GM11168 (cell line): ENCODE results near the gene MSI2.

Source experiments
- in situ Hi-C: fragments of 300-500 bp; cut with MboI; formaldehyde crosslinking; loops from one replicate; pipeline ENCODE4 v1.12.0; 2022; ENCODE audit warnings: low sequenced_read_pairs; ENCODE audit not compliant: unreplicated experiment

The MSI2 gene

DNA sequence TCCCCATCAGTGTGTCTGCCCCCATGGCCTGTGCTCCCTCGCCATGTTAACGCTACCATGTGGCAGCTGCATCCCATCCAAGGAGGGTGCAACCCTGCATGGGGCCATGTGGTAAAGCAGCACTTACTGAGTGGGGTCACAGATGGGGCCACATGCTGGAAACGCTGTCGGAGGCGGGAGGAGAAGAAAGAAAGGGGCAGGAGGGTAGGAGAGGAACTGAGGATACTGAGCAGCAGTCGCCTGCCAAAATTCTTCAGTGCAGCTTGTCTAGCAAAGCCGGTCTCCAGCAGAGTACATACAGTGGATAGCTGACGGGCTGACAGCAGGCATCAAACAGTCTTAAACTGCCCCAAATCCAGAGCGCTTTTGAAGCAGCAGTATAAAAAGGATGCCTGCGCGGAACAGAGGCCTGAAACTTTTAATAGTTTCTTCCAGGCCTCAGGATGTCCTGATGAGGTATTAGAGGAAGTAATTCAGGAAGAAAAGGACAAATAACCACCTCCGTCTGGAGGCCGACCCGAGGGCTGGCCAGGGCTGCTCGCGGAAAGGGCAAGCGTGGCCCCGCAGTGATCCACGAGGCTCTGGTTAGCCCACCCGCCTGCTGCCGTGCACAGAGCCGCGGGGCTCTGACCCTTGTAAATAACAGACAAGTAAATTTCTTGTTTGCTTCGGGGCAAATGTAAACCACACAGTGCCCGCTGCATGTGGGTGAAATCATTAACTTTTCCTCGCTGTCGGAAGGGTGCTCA is 339.8 kb downstream of the MSI2 start:
- in situ Hi-C loops: no loop called here

DNA sequence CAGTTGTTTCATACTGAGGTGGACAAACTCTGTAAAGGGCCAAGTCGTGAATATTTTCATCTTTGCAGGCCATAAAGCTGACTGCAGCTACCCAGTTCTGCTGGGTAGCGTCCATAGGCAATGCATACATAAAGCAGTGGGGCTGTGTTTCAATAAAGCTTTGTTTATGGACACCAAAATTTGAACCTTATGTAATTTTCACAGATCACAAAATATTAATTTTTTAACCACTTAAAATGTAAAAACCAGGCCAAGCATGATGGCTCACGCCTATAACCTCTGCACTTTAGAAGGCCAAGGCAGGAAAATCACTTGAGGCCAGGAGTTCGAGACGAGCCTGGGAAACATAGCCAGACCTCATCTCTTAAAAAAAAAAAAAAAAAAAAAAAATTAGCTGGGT is 340.8 kb downstream of the MSI2 start:
- in situ Hi-C loops: no loop called here

DNA sequence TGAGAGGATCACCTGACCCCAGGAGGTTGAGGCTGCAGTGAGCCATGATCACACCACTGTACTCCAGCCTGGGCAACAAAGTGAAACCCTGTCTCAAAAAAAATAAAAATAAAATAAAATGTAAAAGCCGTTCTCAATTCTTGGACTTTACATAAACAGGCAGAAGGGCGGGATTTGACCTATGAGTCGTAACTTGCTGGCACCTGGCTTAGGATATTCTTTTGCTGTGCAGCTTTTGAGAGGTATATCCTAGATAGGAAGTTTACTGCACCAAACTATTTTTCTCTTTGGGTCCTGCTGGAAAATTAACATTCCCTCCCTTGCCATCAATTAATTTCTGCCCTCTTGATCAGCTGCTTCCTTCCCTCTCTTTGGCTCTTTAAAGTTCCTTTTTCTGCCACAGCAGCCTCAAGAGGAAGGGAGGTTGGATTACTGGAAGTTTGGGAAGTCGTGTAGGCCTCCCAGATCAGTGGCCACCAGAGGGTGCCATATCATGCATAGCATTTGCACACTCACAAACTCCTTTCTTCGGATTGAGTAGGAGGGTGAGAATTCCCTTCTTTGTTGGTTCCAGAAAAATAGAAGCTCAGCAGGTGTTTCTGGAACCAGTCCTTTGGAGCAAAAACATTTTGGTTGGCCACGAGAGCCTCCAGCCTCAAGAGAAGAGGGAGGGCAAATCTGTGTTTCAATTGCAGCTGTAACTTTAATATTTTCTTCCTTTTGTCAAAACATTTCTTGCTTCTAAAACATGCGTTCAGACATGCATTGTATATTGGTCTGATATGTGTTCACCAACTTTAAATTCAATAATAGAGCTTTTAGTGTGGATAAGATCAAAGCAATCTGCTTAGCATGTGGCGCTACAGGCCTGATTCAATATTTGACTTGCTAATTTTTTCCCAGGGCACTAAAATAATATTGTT is 341.5 kb downstream of the MSI2 start:
- in situ Hi-C loops: no loop called here

DNA sequence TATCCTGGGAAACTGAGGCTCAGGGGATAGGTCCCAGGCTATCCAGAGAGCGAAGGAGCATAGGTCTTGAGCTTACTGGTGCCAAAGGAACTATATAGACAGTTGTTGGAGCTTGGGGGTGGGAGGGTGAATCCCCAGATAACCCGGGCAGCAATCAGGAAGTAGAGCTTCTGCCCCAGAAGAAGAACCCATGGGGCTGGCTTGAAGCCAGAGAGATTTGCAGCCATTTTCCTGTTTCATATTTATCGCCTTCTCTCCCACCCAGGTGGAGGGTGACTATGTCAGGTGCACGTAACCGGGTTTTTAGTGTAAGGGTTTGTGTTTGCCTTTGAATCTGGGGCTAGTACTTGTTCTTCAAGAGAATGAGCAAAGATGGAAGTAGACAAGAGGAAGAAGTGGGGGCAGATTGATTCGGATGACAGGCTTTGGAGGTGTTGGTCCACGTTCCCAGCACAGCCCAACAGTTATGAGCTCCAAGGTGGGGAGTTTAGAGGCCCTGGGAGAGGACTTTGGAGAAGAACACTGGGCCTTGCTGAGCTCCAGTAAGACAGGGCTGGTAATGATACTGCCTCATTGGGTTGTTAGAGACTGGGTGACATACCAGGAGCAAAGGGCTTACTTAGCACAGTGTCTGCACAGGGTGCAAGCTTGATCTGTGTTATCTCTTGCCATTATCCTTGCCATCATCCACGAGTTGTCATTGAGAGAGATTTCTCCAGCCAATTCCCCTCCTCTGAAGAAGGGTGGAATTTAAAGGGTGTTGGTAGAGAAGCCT is 343.1 kb downstream of the MSI2 start:
- in situ Hi-C loops: no loop called here

DNA sequence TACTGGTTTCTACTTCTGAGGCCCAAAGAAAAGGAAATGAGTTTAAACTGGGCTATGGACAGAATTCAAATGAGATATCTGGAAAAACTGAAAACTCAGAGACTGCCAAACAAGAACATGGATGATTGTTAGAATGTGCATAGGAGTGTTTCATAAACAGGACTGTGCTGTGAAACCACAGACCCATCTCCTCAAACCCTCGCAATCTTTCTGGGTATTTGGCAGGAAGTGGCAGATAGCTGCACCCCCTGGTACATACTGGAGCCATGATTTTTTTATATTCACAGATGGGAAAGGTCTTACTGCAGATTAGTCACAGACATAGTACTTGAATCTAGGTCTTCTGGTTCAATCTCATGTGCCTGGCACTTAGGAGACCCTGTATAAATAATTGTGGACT is 343.8 kb downstream of the MSI2 start:
- in situ Hi-C loops: no loop called here

DNA sequence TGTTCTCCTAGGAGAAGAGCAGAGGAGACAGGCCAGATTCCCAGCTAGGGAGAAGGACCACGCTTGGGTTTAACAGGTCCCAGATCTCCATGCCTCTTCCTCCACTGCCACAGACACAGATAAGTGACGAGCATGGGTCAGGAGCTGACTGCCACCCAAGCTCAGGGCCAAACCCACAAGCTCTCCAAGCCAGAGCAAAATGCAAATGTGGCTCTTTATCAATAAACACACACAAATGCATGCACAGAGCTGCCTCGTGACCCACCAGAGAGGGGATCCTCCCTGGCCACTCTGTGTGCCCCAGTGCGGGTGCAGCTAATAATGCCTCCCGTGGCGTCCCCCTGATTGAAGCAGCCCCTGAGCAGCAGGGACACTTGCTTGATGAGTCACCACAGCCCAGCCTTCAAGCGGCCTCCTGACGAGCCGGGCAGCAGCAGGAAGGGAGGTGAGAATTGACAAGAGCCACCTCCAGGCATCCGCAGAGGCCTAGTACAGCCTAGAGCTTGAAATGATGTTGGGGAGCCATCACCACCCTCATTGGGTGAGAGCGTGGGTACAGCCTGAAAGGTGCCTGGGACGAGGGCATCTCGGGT is 344.9 kb downstream of the MSI2 start:
- in situ Hi-C loops: no loop called here

DNA sequence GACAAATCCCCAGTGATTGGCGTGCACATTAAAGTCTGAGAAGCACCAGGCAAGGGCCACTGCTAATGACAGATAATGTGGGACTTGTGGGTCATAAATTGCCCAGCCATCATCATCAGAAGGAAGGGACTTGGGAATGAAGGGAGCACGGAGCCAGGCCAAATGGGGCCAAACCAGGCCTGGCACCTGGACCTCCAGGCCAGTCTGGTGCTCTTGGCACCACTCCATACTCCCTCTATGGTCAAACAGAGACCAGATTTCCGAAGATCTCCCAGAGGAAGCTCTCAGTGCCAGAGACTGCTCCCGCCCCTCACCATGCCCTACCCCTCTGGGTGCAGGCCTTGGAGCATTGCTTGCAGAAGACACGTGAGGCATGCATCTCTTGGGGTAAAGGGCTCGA is 346.6 kb downstream of the MSI2 start:
- in situ Hi-C loops: no loop called here

DNA sequence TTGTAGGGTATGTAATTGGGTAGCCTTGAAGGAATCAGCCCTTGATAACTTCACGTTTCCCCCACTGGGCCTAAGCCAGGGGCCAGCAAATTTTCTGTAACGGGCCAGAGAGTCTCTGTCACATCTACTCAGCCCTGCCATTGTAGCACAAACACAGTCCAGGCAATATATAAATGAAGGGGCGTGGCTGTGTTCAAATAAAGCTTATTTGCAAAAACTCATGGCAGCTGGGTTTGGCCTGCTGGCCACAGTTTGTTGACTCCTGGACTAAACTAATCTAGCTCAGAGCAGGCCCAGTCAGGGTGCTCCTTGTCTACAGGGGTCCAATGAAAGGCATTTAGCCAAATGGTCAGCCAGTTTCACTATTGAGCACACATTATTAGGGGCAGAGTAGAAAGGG is 347.2 kb downstream of the MSI2 start:
- in situ Hi-C loops: no loop called here

DNA sequence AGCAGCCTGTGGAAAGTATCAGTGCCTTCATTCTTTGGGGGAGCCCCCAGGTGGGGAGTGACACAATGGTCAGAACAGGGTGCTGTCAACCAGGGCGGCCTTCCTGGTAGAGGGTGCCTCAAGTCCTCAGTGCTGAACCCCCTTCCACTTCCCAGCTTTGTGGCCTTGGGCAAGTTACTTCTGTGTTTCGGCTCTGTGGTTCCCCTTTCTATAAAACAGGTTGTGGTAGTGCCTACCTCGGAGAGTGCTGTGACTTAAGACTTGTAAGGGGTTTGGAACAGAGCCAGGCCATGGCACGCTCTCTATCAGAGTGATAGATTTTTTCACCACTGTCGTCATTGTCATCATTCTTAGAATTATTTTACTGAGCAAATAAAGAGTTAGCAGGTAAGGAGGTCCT is 347.7 kb downstream of the MSI2 start:
- in situ Hi-C loops: no loop called here

DNA sequence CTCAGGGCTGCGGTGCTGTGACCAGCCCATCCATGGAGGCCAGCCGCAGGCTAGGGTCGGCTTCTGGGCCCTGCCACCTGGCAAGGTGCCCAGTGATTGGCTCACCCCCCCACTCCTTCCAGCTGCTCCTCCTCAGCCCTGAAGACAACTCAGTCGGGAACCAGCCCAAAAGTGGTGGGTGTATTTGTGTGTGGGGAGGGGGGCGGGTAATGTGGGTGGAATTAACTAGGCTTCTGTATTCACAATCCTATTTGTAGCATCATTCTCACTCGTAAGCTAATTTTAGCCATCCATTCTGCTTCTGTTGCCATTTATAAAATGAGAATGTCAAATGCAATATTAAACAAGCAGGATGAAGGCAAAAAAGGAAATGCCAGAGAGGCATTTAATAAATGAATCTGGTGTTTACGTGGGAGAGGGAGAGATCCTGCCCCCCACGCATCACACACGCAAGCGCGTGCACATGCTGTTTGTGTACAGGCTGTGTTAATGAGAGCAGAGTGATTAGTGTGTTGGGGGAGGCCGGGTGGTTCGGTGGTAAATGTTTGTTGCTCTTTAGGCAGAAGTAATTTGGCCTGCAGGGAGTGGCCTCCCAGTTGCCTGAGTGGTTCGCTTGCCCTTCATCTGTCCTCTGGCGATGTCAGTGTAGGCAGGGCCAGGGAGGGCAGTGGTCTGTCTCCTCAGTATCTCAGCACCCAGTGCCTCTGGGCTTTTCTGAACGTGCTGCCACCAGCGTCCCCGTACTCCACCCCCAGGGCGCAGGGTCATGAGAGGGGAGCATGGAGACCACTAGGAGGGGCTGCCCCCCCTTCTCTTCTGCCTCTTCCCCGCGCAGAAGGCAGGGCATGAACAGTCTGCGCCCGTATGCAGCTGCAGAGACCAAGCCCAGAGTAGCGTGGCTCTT is 348.7 kb downstream of the MSI2 start:
- in situ Hi-C loops: no loop called here

DNA sequence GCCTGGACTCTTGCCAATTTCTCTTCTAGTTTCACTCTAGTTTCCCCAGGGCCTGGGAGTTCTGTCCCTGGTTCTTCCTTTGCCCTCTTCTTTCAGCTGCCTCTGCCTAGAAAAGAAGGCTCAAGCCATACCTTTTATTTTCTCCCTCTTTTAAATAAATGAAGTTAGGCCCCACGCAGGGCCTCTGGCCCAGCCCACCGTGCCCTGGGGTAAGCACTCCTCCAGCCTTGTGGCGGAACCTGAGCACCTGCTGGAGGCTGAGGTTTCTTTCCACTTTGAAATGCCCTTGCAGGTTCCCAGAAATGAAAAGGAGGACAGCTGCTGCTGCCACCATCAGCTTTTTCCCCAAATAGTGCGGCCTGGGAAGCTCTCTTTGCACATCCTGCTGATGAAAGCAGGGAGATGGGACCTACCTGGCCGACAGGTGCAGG is 349.4 kb downstream of the MSI2 start:
- in situ Hi-C loops: no loop called here

DNA sequence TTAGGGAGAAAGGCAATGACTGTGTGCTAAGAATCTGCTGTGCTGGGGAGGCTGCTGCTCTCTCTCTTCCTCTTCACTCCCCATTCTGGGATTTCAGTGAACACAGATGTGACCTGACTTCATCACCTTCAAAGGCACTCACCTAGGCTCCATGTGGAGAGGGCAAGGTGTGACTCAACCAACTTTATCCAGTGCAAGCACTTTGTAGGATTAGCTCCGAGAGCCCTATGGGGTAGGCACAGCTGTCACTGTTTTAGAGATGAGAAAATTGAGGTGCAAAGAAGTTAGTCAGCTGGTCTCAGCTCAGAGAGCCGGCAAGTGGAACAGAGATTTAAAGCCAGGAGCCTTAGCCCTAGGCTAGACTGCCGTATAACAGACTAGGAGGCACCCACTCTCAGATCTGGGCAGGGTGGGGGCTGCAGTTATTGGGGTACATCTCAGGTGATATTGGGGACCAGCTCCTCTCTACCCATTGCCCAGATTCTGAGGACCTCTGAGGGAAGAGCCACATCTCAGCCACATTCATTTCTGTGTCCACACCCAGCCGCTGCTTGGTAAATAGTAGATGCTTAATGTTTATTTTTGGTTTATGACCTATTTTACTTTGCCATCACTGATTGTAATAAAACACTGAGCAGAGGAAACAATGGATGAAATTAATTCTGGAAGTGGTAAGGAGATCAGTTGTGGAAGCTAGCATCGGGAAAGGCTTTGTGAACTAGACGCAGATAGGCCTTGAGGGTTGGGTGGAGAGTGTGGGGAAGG is 350.0 kb downstream of the MSI2 start:
- in situ Hi-C loops: no loop called here

DNA sequence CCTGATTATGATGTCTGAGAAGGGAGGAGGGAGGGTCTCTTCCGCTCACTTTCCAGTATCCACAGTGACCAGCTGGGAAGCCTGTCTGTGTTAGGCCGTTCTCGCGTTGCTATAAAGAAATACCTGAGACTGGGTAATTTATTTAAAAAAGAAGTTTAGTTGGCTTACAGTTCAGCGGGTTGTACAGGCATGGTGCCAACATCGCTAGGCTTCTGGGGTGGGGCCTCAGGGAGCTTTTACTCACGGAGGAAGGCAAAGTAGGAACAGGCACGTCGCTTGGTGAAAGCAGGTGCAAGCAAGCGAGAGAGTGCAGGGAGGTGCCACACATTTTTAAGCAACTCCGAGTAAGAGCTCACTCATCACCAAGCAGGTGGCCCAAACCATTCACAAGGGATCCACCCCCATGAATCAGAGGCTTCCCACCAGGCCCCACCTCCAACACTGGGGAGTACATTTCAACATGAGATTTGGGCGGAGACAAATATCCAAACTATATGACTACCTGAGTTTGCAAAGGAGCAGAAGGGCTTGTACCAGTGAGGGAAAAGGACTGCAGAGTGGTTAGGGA is 351.3 kb downstream of the MSI2 start:
- in situ Hi-C loops: no loop called here

DNA sequence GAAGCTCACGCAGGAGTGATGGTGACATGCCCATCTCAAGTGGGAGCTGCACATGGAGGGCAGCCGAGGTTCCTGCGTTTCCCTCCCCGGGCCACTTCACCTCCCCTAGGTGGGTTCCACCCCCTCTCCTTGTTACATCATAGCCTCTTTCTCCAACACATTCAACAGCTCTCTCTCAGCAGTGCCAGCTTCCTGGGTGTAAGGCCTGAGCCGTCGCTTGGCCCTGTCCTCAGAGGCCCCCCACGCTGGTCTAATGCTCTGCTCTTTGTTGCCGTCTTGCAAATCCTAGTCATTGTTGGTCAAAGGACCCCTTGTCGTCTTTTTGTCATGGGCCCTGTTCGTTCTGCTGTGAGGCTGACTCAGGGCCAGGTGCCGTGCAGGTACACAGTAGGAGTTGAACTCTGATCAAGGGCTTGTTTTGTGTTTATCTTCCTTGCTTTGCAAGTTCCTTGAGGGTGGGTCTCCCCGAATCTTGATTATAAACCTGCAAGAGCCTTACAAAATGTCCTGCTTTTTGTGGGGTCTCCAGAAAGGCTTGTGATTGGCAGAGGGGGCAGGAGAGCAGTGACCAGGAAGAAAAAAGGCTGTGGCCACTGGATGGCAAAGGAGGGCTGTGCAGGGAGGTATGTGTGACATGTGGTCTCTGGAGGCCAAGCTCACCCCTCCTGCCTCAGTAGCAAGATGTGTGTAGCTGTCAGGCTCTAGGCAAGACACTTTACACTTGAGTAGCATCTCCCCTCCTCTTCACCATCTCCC is 352.2 kb downstream of the MSI2 start:
- in situ Hi-C loops: no loop called here

DNA sequence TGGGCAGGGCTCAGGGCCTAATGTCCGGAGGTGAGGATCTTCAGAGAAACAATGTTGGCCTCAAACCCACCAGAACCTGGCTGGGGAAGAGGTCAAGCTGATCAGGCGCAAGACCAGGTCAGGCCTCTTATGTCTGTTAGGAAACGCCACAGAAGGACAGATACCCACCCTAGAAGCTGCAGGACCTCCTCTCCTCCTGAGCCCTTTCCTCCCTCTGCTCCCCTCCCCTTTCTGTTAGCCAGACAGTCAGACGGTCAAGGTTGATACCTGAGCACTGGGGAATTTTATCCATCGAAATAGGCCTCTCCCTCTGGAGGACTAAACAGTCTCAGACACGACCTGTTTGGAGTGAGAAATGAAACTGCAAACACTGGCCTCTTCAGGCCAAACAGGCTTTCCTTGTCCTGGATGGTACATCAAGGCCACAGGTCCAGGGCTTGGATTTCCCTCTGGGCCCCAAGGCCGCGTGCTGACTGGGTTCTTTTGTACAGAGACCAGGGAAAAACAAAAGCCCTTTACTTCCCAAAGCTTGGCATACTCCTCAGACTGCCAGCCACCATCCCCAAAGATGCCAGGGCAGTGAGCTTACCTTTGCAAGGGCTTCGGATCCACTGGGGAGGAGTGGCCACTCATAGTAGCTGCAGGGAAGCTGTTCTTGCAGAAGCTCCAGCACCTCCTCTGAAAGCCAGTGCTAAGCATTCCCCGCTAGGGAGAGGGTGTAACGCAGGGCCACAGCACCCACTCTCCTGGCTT is 353.0 kb downstream of the MSI2 start:
- in situ Hi-C loops: no loop called here

DNA sequence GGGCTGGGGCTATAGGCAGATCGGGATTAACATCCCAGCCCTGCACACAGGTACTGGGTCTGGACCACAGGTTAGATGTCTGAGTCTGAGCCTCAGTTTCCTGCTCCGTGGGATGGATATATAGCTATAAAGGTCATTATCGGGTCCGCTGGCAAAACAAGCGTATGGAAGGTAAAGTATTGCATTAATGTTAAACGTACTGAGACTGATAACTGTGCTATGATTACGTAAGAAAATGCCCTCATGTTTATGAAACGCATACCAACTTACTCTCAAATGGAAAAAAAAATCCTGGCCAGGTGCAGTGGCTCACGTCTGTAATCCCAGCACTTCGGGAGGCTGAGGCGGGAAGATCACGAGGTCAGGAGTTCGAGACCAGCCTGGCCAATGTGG is 353.6 kb downstream of the MSI2 start:
- in situ Hi-C loops: no loop called here
